ENCODE results near the gene MAGI1. TPM values are rescaled to one million over a fixed set of nuclear protein-coding genes. Genes with fewer than 3 reads are reported as not detected.

Gene MAGI1
- total RNA-seq, 2 experiments from 2014 or later = 0.29 to 4.3 TPM

DNA sequence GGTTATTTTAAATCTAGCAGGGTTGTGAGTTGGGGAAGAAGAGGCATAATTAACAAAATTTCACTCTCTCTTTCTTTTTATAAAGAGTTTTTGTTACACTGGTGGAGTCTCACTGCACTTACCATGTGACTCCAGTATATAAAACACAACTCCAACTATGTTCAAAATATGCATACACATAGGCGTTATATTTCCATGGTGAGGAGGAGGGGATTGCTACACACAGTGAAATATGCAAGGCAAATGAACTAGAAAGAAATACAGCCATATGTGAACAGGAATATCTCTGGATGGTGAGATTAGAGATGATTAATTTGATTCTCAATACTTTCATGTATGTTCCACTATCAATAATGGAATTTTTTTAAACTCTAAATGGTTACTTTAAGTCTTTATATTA is 385.0 kb downstream of the MAGI1 start:
- Mint-ChIP-seq H3K36me3 (no peaks in the 10 kb centered on the region), H3K9me3 (ENCODE audit: low read depth) (no peaks in the 10 kb centered on the region), H3K4me1 (no peaks in the 10 kb centered on the region), H3K27me3 (no peaks in the 10 kb centered on the region), H3K4me3 (no peak overlapping the region), H3K27ac (no peak overlapping the region)
- no peak for DNase-seq
- CTCF ChIA-PET = no interaction called here
- ATAC-seq = no peak

DNA sequence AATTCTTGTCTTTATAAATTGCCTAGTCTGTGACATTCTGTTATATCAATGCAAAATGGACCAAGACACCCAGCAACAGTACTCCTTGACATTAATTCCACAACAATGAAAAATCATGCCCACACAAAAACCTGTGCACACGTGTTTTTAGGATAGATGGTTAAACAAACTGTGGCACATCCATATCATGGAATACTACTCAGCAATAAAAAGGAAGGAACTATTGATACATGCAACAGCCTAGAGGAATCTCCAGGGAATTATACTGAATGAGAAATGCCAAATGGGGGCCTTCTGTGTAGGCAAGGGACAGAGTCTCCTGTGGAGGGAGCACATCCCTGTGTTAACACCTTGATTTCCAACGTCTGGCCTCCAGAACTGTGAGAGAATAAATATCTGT is 388.5 kb downstream of the MAGI1 start:
- H3K4me1 Mint-ChIP-seq = no peaks in the 10 kb centered on the region
- no peak overlapping the region for H3K4me3 Mint-ChIP-seq
- DNase-seq (no peak), ATAC-seq (no peak)
- CTCF ChIA-PET = no interaction called here
- no peaks in the 10 kb centered on the region for H3K27me3 Mint-ChIP-seq
- H3K36me3 Mint-ChIP-seq = no peaks in the 10 kb centered on the region
- H3K9me3 Mint-ChIP-seq (ENCODE audit: low read depth) = no peaks in the 10 kb centered on the region
- no peak overlapping the region for H3K27ac Mint-ChIP-seq

DNA sequence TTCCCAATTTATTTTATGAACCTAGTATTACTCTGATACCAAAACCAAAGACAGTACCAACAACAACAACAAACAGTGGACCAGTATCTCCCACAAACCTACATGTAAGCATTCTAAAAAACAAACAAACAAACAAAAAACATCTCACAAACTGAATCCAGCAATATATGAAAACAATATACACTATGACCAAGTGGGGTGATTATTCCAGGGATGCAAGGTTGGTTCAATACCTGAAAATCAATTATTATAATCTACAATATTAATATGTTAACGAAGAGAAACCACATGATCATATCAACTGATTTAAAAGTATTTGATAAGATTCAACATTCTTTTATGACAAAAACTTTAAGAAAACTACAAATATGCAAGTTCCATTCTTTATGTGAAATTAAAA is 391.3 kb downstream of the MAGI1 start:
- CTCF ChIA-PET = no interaction called here
- H3K9me3 Mint-ChIP-seq (ENCODE audit: low read depth) = peaks cover 6% of the 10 kb centered on the region
- H3K36me3 Mint-ChIP-seq = no peaks in the 10 kb centered on the region
- no peak overlapping the region for H3K4me3 Mint-ChIP-seq
- no peak overlapping the region for H3K27ac Mint-ChIP-seq
- ATAC-seq = no peak
- H3K4me1 Mint-ChIP-seq = no peaks in the 10 kb centered on the region
- H3K27me3 Mint-ChIP-seq = no peaks in the 10 kb centered on the region
- DNase-seq = no peak

DNA sequence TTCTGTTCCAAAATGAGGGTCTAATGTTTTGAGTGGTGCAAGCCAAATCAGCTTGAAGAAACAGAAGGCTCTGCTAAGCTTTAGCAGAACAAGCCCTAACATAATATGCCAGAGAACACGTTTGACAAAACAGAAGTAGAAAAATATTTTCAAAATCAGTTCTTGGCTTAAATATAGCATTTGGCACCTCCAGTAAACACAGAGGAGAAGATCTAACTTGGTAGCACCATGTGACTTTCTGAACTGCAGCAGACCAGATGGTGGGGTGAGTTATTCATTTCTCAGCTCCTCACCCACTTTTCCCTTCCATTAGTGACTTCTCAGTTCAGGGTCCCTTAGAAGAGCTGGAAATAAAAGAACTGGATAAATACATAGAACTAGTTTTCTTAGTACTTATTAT is 395.8 kb downstream of the MAGI1 start:
- DNase-seq (no peak), ATAC-seq (no peak)
- H3K4me1 Mint-ChIP-seq = no peaks in the 10 kb centered on the region
- no peak overlapping the region for H3K27ac Mint-ChIP-seq
- H3K36me3 Mint-ChIP-seq = no peaks in the 10 kb centered on the region
- peaks cover 15% of the 10 kb centered on the region for H3K9me3 Mint-ChIP-seq (ENCODE audit: low read depth)
- CTCF ChIA-PET = no interaction called here
- no peak overlapping the region for H3K4me3 Mint-ChIP-seq
- H3K27me3 Mint-ChIP-seq = no peaks in the 10 kb centered on the region

DNA sequence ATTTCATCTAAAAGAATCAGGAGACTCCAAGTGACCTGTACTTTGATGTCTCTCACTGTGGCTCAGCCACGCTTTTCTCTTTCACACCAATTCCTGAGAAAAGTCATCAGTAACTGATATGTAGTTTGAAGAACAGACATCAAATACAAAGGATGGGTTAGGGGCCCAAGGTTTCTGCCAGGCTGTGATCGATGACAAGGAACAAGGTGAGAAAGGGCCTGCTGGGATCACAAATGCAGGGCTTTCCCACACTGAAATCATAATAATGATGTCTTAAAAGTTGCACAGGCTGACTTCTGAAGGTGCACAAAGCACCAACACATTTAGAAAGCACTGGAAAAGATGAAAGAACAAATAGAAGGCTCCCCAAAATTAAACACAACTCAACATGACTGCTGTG is 396.9 kb downstream of the MAGI1 start:
- ATAC-seq = no peak
- Mint-ChIP-seq H3K9me3 (ENCODE audit: low read depth) (peaks cover 15% of the 10 kb centered on the region), H3K36me3 (no peaks in the 10 kb centered on the region), H3K27me3 (no peaks in the 10 kb centered on the region), H3K4me1 (no peaks in the 10 kb centered on the region), H3K4me3 (no peak overlapping the region), H3K27ac (no peak overlapping the region)
- CTCF ChIA-PET = no interaction called here
- DNase-seq = no peak

DNA sequence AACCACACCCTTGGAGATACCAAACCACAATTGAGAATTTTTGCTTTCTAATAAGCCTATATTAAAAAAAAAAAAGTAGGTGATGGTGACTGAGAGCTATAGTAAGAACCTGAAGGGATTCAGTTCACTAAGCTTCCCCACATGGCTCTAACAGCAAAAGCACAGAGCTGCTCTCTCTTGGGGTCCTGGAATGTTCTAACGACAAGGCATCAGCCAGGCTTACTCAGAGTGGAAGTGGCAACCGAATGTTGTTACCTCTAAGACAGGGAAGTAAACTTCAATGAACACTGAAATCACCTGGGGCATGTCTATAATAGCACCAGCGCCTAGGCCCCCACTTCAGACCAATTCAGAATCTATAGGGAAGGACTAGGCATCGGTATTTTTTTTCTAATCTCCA is 397.7 kb downstream of the MAGI1 start:
- Mint-ChIP-seq H3K4me3 (no peak overlapping the region), H3K27ac (no peak overlapping the region), H3K27me3 (no peaks in the 10 kb centered on the region), H3K4me1 (no peaks in the 10 kb centered on the region), H3K9me3 (ENCODE audit: low read depth) (peaks cover 15% of the 10 kb centered on the region), H3K36me3 (no peaks in the 10 kb centered on the region)
- DNase-seq = no peak
- no peak for ATAC-seq
- CTCF ChIA-PET = no interaction called here

DNA sequence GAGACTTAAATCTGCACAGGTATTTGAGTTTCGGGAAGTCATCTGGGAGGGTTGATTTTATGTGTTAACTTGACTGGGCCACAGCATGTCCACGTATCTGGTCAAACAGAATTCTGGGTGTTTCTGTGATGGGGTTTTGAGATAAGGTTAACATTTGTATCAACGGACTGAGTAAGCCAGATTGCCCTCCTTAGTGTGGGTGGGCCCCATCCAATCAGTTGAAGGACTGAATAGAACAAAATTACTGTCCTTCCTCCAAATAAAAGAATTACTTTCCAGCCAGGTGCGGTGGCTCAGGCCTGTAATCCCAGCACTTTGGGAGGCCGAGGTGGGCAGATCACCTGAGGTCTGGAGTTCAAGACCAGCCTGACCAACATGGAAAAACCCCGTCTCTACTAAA is 399.3 kb downstream of the MAGI1 start:
- H3K27ac Mint-ChIP-seq = no peak overlapping the region
- no peaks in the 10 kb centered on the region for H3K36me3 Mint-ChIP-seq
- H3K4me3 Mint-ChIP-seq = no peak overlapping the region
- no peaks in the 10 kb centered on the region for H3K27me3 Mint-ChIP-seq
- H3K4me1 Mint-ChIP-seq = no peaks in the 10 kb centered on the region
- peaks cover 15% of the 10 kb centered on the region for H3K9me3 Mint-ChIP-seq (ENCODE audit: low read depth)
- DNase-seq (no peak), ATAC-seq (no peak)
- CTCF ChIA-PET = no interaction called here

DNA sequence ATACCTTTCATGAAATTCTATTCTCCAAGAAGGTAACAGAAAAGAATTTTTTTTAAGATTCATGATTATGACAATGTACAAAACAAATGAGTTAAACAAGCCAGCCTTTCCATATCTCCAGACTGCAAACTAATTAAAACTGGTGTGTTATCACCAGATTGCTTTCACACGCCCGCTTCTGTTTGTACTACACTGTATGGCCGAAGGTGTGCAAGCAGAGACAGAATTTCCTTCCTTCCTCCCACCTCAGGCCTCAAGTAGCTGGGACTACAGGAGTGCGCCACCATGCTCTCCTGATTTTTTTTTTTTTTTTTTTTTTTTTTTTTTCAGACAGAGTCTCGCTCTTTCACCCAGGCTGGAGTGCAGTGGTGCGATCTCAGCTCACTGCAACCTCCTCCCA is 400.4 kb downstream of the MAGI1 start:
- CTCF ChIA-PET = no interaction called here
- H3K27me3 Mint-ChIP-seq = no peaks in the 10 kb centered on the region

DNA sequence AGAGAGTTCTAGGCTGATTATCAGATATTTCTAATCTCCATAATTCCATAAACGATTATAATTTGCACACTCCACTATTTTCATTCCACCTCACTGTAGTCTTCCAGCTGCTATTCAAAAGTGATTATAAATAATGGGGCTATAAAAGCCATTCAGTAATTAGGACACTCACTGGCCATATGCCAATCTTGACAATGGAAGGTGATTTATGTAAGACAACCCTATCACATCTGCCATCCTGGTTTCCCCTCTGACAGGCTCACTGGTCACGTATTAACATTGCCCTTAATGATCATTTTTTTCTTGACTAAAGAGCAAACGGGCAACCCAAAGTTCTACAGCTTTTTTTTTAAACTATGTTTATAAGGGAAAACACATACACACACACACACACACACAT is 402.4 kb downstream of the MAGI1 start:
- Mint-ChIP-seq H3K27ac (no peak overlapping the region), H3K9me3 (ENCODE audit: low read depth) (peaks cover 4% of the 10 kb centered on the region), H3K36me3 (no peaks in the 10 kb centered on the region), H3K27me3 (no peaks in the 10 kb centered on the region), H3K4me1 (no peaks in the 10 kb centered on the region), H3K4me3 (no peak overlapping the region)
- ATAC-seq (no peak), DNase-seq (no peak)
- CTCF ChIA-PET = no interaction called here

More for the DNA sequence above, 400.4 kb downstream of the MAGI1 start:
- Mint-ChIP-seq H3K9me3 (ENCODE audit: low read depth) (peaks cover 11% of the 10 kb centered on the region), H3K36me3 (no peaks in the 10 kb centered on the region), H3K4me3 (no peak overlapping the region), H3K4me1 (no peaks in the 10 kb centered on the region), H3K27ac (no peak overlapping the region)
- no peak for ATAC-seq
- no peak for DNase-seq

DNA sequence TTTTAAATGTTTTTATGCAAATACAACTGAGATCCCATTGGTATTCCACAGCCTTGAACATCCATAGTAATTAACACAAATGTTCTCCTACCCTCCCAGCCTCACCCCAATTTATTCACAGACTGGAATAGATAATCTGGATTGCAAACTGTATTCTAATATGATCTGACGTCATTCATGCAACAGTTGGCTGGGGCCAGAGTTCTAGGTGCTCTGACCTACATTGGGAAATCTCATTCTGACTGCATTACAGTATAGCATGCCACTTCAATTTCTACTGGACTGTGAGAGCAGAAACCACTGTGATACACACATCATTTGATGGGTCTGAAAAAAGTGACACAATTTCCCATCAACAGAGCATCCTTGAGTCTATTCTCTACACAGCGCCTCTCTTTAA is 403.1 kb downstream of the MAGI1 start:
- DNase-seq = no peak
- no peak for ATAC-seq
- Mint-ChIP-seq H3K9me3 (ENCODE audit: low read depth) (peaks cover 4% of the 10 kb centered on the region), H3K4me3 (no peak overlapping the region), H3K27ac (no peak overlapping the region), H3K27me3 (no peaks in the 10 kb centered on the region), H3K36me3 (no peaks in the 10 kb centered on the region), H3K4me1 (no peaks in the 10 kb centered on the region)
- CTCF ChIA-PET = no interaction called here

DNA sequence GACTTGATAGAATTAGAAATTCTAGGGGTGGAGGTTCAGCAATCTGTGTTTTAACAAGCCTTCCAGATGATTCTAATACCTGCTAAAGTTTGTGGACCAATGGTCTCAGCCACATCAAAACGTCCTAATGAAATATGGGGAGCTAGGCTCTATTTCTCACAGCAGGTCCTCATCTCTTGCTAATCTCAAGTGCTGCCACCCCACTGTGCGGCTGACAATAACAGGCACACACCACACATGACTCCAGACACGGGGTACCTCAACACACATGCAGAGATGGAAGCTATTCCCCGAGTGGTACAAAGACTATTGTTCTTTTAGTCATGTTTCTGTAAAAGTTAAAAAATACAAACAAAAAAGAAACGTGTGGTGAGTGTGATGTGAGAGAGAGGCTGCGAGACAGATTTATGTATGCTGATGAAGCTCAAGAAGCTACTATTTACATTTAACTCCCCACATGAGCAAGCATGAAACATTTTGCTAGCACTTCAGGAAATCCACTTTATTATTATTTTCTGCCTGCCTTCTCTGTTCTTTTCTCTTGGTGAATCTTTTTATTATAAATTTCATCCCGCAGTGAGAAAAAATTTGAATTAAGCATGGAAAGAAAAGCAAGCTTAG is 405.6 kb downstream of the MAGI1 start:
- H3K4me1 Mint-ChIP-seq = no peaks in the 10 kb centered on the region
- no peak overlapping the region for H3K4me3 Mint-ChIP-seq
- H3K9me3 Mint-ChIP-seq (ENCODE audit: low read depth) = no peaks in the 10 kb centered on the region
- ATAC-seq (no peak), DNase-seq (no peak)
- H3K36me3 Mint-ChIP-seq = no peaks in the 10 kb centered on the region
- CTCF ChIA-PET = no interaction called here
- H3K27ac Mint-ChIP-seq = no peak overlapping the region
- H3K27me3 Mint-ChIP-seq = no peaks in the 10 kb centered on the region

DNA sequence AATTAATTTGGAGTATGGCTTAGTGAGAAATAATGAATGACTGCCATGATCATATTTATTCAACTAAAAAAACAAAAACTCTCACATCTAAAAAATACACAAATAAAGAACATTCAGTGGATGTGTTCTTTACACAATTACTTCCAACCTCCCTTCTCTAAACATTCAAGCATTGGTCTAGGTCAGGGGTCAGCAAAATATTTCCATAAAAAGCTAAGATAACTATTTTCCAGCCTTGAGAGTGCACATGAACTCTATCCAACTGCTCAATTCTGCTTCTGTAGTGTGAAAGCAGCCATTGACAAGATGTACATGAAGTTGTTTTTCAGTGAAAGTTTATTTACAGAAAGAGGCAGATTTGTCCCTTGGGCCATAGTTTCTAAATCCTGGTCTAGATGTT is 406.3 kb downstream of the MAGI1 start:
- no peak overlapping the region for H3K4me3 Mint-ChIP-seq
- no peaks in the 10 kb centered on the region for H3K36me3 Mint-ChIP-seq
- no peaks in the 10 kb centered on the region for H3K27me3 Mint-ChIP-seq
- no peak for DNase-seq
- CTCF ChIA-PET = no interaction called here
- ATAC-seq = no peak
- no peaks in the 10 kb centered on the region for H3K9me3 Mint-ChIP-seq (ENCODE audit: low read depth)
- no peaks in the 10 kb centered on the region for H3K4me1 Mint-ChIP-seq
- no peak overlapping the region for H3K27ac Mint-ChIP-seq

DNA sequence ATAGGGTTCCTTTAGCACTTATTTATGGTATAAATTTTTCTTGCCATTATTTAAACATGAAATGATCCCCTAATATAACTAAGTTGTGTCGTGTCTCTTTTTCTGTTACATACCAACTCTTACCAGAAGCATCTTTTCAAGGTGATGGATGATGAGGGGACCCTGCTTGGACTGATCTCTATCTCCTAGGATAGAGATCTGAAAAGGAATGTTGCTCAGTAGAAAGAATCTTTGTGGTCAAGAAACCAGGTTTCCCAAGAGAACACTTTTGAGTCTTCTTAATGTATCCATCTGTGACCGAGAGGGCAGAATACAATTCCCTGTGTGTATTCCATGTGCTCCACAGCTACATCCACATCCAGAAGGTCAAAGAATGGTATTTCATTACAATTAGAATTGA is 409.7 kb downstream of the MAGI1 start:
- CTCF ChIA-PET = no interaction called here
- H3K27ac Mint-ChIP-seq = no peak overlapping the region
- H3K4me1 Mint-ChIP-seq = no peaks in the 10 kb centered on the region
- DNase-seq = no peak
- H3K27me3 Mint-ChIP-seq = no peaks in the 10 kb centered on the region
- no peak for ATAC-seq
- no peaks in the 10 kb centered on the region for H3K36me3 Mint-ChIP-seq
- no peak overlapping the region for H3K4me3 Mint-ChIP-seq
- H3K9me3 Mint-ChIP-seq (ENCODE audit: low read depth) = peaks cover 3% of the 10 kb centered on the region

DNA sequence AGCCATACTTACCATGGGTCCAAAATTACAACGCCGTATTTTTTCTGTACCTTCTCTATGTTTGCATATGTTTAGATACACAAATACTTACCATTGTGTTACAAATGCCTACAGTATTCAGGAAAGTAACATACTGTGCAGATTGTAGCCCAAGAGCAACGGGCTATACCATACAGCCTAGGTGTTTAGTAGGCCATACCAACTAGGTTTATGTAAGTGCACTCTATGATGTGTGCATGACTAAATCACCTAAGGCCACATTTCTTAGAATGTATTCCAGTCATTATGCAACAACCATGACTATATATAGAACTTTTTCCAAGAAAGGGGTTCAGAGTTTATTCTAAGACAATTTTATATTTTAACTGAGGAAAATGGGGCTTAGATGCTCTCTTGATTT is 411.7 kb downstream of the MAGI1 start:
- no peaks in the 10 kb centered on the region for H3K4me1 Mint-ChIP-seq
- no peaks in the 10 kb centered on the region for H3K36me3 Mint-ChIP-seq
- ATAC-seq (no peak), DNase-seq (no peak)
- H3K9me3 Mint-ChIP-seq (ENCODE audit: low read depth) = peaks cover 3% of the 10 kb centered on the region
- no peak overlapping the region for H3K27ac Mint-ChIP-seq
- CTCF ChIA-PET = no interaction called here
- no peaks in the 10 kb centered on the region for H3K27me3 Mint-ChIP-seq
- H3K4me3 Mint-ChIP-seq = no peak overlapping the region

DNA sequence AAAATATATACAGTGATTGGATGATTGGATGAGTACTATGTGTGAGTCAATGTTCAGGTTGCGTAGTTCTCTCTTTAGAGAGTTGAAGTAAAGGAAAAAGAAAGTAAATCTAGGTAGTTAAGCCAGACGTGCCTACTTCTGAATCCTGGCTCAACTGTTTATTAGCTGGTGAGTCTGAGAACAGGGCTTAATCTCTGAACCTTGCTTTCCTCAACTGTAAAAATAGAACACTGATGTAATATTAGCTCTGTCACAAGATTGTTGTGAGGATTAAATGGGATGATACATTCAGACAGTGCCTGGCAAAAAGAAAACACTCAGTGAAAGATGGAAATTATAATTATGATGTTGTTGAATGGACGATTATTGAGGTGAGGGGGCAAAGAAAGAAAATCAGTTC is 413.4 kb downstream of the MAGI1 start:
- CTCF ChIA-PET = no interaction called here
- no peaks in the 10 kb centered on the region for H3K36me3 Mint-ChIP-seq

More for the DNA sequence above, 413.4 kb downstream of the MAGI1 start:
- ATAC-seq (no peak), DNase-seq (no peak)
- peaks cover 3% of the 10 kb centered on the region for H3K9me3 Mint-ChIP-seq (ENCODE audit: low read depth)
- no peaks in the 10 kb centered on the region for H3K27me3 Mint-ChIP-seq
- H3K4me3 Mint-ChIP-seq = no peak overlapping the region
- no peaks in the 10 kb centered on the region for H3K4me1 Mint-ChIP-seq
- no peak overlapping the region for H3K27ac Mint-ChIP-seq
